ENCODE measurements around the gene FAM200B.

DNA sequence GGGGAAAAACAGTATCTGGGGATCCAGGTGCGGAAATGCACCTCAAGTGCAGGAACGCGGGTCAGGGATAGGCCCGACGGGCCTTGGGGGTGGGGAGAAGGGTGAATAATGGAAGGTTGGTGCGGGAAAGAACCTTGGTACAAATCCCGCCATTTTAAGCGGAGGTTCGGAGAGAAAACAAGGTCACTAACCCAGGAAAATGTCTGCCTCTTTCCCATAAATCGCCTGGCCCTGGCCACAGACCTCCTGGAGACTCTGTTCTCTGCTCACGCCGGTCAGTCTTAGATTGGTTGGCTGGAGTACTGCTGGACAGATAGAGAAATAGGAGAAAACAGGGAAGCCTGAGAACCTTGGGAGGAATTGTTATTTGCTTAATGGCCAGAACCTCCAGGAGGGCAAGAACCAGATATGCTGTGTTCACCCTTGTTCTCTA, 25.6 kb upstream of the FAM200B start:
- TF ChIP-seq, protein P1, sequence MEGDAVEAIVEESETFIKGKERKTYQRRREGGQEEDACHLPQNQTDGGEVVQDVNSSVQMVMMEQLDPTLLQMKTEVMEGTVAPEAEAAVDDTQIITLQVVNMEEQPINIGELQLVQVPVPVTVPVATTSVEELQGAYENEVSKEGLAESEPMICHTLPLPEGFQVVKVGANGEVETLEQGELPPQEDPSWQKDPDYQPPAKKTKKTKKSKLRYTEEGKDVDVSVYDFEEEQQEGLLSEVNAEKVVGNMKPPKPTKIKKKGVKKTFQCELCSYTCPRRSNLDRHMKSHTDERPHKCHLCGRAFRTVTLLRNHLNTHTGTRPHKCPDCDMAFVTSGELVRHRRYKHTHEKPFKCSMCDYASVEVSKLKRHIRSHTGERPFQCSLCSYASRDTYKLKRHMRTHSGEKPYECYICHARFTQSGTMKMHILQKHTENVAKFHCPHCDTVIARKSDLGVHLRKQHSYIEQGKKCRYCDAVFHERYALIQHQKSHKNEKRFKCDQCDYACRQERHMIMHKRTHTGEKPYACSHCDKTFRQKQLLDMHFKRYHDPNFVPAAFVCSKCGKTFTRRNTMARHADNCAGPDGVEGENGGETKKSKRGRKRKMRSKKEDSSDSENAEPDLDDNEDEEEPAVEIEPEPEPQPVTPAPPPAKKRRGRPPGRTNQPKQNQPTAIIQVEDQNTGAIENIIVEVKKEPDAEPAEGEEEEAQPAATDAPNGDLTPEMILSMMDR (IDR thresholded peaks at IDR 0.05; ENCODE audit: low read depth, low read length): no peak
- TF ChIP-seq EZH2phosphoT487 (IDR thresholded peaks at IDR 0.05; ENCODE audit: low read depth): no peak

All from OCI-LY3 (cell line).